Breast epithelium (tissue), 4 donors: ENCODE results near the gene PCNX1. TPM values are rescaled to one million over a fixed set of nuclear protein-coding genes. Genes with fewer than 3 reads are reported as not detected.
"Not testable (repeated sequence)": the region's sequence is repeated elsewhere in the genome, so short reads cannot be mapped to it uniquely, and the experiment has no call there.

Experiments used
- DNase-seq, 2 donors: peaks; one replicate each; pipeline ENCODE4 v3.0.0-alpha.2; 2019; ENCODE audit warnings: low spot score in 2 of 2
- H3K27ac ChIP-seq, 2 donors: fragments of 200-600 bp; sonication (generic) in 1 of 2; one replicate each; pipeline ENCODE4 v1.5.1; 2016 to 2019; ENCODE audit warnings: mild to moderate bottlenecking in 1 of 2
- H3K27me3 ChIP-seq, 2 donors: fragments of 200-600 bp; sonication (generic) in 1 of 2; one replicate each; pipeline versions ENCODE4 v1.5.1 to v1.6.0; 2017 to 2019; ENCODE audit warnings: control low read depth in 1 of 2, mild to moderate bottlenecking in 1 of 2
- H3K36me3 ChIP-seq: fragments of 200-600 bp; one replicate; pipeline ENCODE4 v1.5.1; 2019
- H3K4me1 ChIP-seq, 2 donors: fragments of 200-600 bp; sonication (generic); one replicate each; pipeline ENCODE4 v1.5.1; 2016 to 2019; ENCODE audit warnings: control low read depth in 1 of 2
- H3K4me3 ChIP-seq, 3 donors: fragments of 200-600 bp; sonication (generic); 1 replicate in 2 of 3; 2 replicates in 1 of 3; pipeline ENCODE4 v1.5.1; 2016 to 2019; ENCODE audit warnings: mild to moderate bottlenecking in 3 of 3, moderate library complexity in 2 of 3
- H3K9me3 ChIP-seq, 2 donors: fragments of 200-600 bp; sonication (generic) in 1 of 2; one replicate each; pipeline ENCODE4 v1.5.1; 2016 to 2019; ENCODE audit warnings: control low read depth in 1 of 2
- CTCF ChIP-seq, 3 donors: fragments of 450-650 bp; IDR thresholded peaks; one replicate each; pipeline ENCODE4 v1.5.1; 2016 to 2017; ENCODE audit warnings: antibody characterized with exemption in 3 of 3, mild to moderate bottlenecking in 3 of 3, moderate library complexity in 3 of 3
- POLR2A ChIP-seq: fragments of 450-650 bp; IDR thresholded peaks from one replicate; pipeline ENCODE4 v1.6.1; 2016; ENCODE audit warnings: antibody characterized with exemption, mild to moderate bottlenecking, moderate library complexity
- POLR2AphosphoS5 ChIP-seq, 3 donors: sonication (generic); formaldehyde crosslinking; IDR thresholded peaks; one replicate each; pipeline ENCODE4 v1.6.1; 2017; ENCODE audit warnings: antibody characterized with exemption in 3 of 3
- intact Hi-C: fragments of 100-400 bp; cut with DNase I; formaldehyde crosslinking; loops from one replicate; pipeline ENCODE4 v1.15.1; 2023; ENCODE audit warnings: low total_unique reads
- total RNA-seq, 3 donors: library from RNA; depleted of rRNA; stranded (reverse); fragments of >200 nt; gene quantifications; one replicate each; pipeline ENCODE4 v1.1.0, GENCODE V29; 2016

The PCNX1 gene
- total RNA-seq, 3 donors from 2014 or later, result 61.8 to 105 (median 92.5) TPM

GRCh38 chr14:70871863-70872677 is 35.2 kb upstream of the PCNX1 start:
- Histone ChIP-seq H3K9me3 (peaks cover 5 to 20% of the 10 kb centered on the region in 2 donors), H3K4me3 (no peak overlapping the region), H3K4me1 (no peaks in the 10 kb centered on the region), H3K36me3 (no peaks in the 10 kb centered on the region), H3K27me3 (no peaks in the 10 kb centered on the region), H3K27ac (no peak overlapping the region)
- intact Hi-C loops, result no loop called here
- DNase-seq, result no peak
- TF ChIP-seq POLR2AphosphoS5 (IDR thresholded peaks at IDR 0.05) (no peak), POLR2A (no peak)

GRCh38 chr14:70872678-70873020 is 34.6 kb upstream of the PCNX1 start:
- DNase-seq, result no peak
- Histone ChIP-seq H3K4me1 (no peaks in the 10 kb centered on the region), H3K27me3 (no peaks in the 10 kb centered on the region), H3K9me3 (peaks cover 5 to 19% of the 10 kb centered on the region in 2 donors), H3K36me3 (no peaks in the 10 kb centered on the region), H3K27ac (no peak overlapping the region), H3K4me3 (no peak overlapping the region)
- TF ChIP-seq CTCF (IDR thresholded peaks at IDR 0.05) (no peak), POLR2AphosphoS5 (IDR thresholded peaks at IDR 0.05) (no peak), POLR2A (no peak)
- intact Hi-C loops, result no loop called here

GRCh38 chr14:70873627-70874026 is 33.6 kb upstream of the PCNX1 start:
- no peak for DNase-seq
- intact Hi-C loops, result no loop called here
- Histone ChIP-seq H3K27me3 (no peaks in the 10 kb centered on the region), H3K4me1 (no peaks in the 10 kb centered on the region), H3K4me3 (no peak overlapping the region), H3K27ac (no peak overlapping the region), H3K36me3 (no peaks in the 10 kb centered on the region), H3K9me3 (peaks cover 5 to 19% of the 10 kb centered on the region in 2 donors)
- TF ChIP-seq CTCF (IDR thresholded peaks at IDR 0.05), result no peak
- TF ChIP-seq POLR2AphosphoS5 (IDR thresholded peaks at IDR 0.05), result no peak
- no peak for TF ChIP-seq POLR2A

DNA sequence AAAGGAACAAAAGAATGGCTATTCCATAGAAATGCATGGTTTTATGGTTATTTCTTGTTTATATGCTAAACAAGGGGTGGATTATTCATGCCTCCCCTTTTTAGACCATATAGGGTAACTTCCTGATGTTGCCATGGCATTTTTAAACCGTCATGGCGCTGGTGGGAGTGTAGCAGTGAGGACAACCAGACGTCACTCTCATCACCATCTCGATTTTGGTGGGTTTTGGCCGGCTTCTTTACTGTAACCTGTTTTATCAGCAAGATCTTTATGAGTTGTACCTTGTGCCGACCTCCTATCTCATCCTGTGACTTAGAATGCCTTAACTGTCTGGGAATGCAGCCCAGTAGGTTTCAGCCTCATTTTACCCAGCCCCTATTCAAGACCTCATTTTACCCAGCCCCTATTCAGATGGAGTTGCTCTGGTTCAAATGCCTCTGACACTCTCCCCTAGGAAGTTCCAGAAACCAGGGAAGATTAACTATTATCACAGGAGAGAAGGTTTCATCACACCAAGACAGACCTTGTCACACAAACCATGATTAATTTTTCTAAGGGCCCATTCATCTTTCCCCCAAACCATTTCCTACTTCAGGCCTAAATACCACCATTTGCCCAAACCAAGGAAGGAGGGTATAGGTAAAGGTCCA is 31.3 kb upstream of the PCNX1 start:
- H3K4me1 ChIP-seq, H3K36me3 ChIP-seq, H3K4me3 ChIP-seq, H3K27me3 ChIP-seq, H3K27ac ChIP-seq, intact Hi-C loops, DNase-seq: not testable (repeated sequence)
- peaks cover 1 to 15% of the 10 kb centered on the region in 2 donors for H3K9me3 ChIP-seq

DNA sequence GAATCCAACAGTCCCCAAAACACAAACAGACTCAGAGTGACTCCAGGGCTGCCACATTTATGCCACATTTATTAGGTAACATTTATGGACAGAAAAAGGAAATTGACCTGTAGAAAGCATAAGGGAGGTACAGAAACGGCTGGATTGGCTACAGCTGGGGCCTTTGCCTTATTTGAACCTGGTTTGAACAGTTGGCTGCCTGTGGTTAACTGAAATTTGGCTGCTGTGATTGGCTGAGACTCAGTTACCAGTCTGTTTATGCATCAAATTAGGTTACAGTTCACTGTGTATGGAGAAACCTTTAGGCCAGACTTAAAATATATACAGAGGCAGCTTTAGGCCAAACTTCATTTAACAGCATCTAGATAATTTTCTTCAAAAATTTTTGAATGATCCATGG is 27.8 kb upstream of the PCNX1 start:
- H3K27me3 ChIP-seq, result no peaks in the 10 kb centered on the region
- intact Hi-C loops, result no loop called here
- H3K4me1 ChIP-seq, result no peaks in the 10 kb centered on the region
- H3K36me3 ChIP-seq, result no peaks in the 10 kb centered on the region
- DNase-seq, result no peak
- TF ChIP-seq POLR2AphosphoS5 (IDR thresholded peaks at IDR 0.05) (no peak), POLR2A (no peak), CTCF (IDR thresholded peaks at IDR 0.05) (no peak)
- no peak overlapping the region for H3K27ac ChIP-seq
- H3K9me3 ChIP-seq, result no peaks in the 10 kb centered on the region
- no peak overlapping the region for H3K4me3 ChIP-seq

DNA sequence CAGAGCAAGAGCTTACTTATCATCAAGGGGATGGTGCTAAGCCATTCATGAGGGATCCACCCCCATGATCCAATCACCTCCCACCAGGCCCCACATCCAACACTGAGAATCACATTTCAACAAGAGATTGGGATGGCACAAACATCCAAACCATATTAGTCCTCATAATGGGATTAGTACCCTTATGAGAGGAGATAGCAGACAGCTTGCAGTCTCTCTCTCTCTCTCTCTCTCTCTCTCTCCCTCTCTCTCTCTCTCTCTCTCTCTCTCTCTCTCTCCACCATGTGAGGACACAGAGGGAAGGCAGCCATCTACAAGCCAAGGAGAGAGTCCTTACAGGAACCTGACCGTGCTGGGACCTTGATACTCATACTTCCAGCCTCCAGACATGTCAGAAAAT is 26.4 kb upstream of the PCNX1 start:
- H3K4me1 ChIP-seq, H3K4me3 ChIP-seq, DNase-seq, intact Hi-C loops, H3K27me3 ChIP-seq, H3K27ac ChIP-seq, H3K36me3 ChIP-seq, H3K9me3 ChIP-seq: not testable (repeated sequence)
